H9 (cell line): ENCODE results near the gene SLC46A1. TPM values are rescaled to one million over a fixed set of nuclear protein-coding genes. Genes with fewer than 3 reads are reported as not detected.
A peak's percentile ranks its signal among the peaks of the same experiment; 100 is the strongest.

Experiments
- DNase-seq: peaks from one replicate; pipeline ENCODE4 v3.0.0-alpha.2; 2017
- H2AFZ ChIP-seq: one replicate; pipeline ENCODE4 v1.6.1; 2013; ENCODE audit warnings: mild to moderate bottlenecking, low read length, control low read depth, moderate library complexity
- H2AK5ac ChIP-seq: 2 replicates; pipeline ENCODE4 v1.6.1; 2013; ENCODE audit warnings: low read length, control low read depth, mixed read lengths; ENCODE audit not compliant: insufficient read length
- H2BK120ac ChIP-seq: one replicate; pipeline ENCODE4 v1.6.1; 2013; ENCODE audit warnings: low read depth, mild to moderate bottlenecking, low read length, control low read depth, inconsistent platforms; ENCODE audit not compliant: poor library complexity, severe bottlenecking
- H2BK12ac ChIP-seq: 2 replicates; pipeline ENCODE4 v1.6.1; 2013; ENCODE audit warnings: low read length, control low read depth, mixed read lengths, low read depth; ENCODE audit not compliant: insufficient read length
- H2BK15ac ChIP-seq: 2 replicates; pipeline ENCODE4 v1.6.1; 2013; ENCODE audit warnings: low read depth, low read length, control low read depth
- H2BK20ac ChIP-seq: one replicate; pipeline ENCODE4 v1.6.1; 2013; ENCODE audit warnings: low read depth, mild to moderate bottlenecking, low read length, control low read depth, inconsistent platforms; ENCODE audit not compliant: poor library complexity, severe bottlenecking
- H2BK5ac ChIP-seq: 2 replicates; pipeline ENCODE4 v1.6.1; 2013; ENCODE audit warnings: low read length, control low read depth, mixed read lengths; ENCODE audit not compliant: insufficient read length
- H3K14ac ChIP-seq: 2 replicates; pipeline ENCODE4 v1.6.1; 2013; ENCODE audit warnings: low read length, control low read depth; ENCODE audit not compliant: insufficient read depth
- H3K18ac ChIP-seq: 2 replicates; pipeline ENCODE4 v1.6.1; 2013; ENCODE audit warnings: low read depth, mild to moderate bottlenecking, mixed read lengths, low read length, control low read depth; ENCODE audit not compliant: insufficient read length
- H3K23ac ChIP-seq: 2 replicates; pipeline ENCODE4 v1.6.1; 2013; ENCODE audit warnings: low read length, control low read depth, mixed read lengths, low read depth; ENCODE audit not compliant: insufficient read length
- H3K23me2 ChIP-seq: 2 replicates; pipeline ENCODE4 v1.6.1; 2013; ENCODE audit warnings: low read depth, mild to moderate bottlenecking, mixed read lengths, low read length, control low read depth; ENCODE audit not compliant: insufficient read length, poor library complexity, severe bottlenecking
- H3K27ac ChIP-seq: 2 replicates; pipeline ENCODE4 v1.5.1; 2013; ENCODE audit warnings: low read length, control low read depth, mixed read lengths, low read depth; ENCODE audit not compliant: insufficient read length
- H3K27me3 ChIP-seq: 2 replicates; pipeline ENCODE4 v1.6.1; 2013; ENCODE audit warnings: low read length, control low read depth, inconsistent platforms; ENCODE audit not compliant: insufficient read depth
- H3K4ac ChIP-seq: 2 replicates; pipeline ENCODE4 v1.6.1; 2013; ENCODE audit warnings: low read depth, mild to moderate bottlenecking, control low read depth, inconsistent platforms, low read length, moderate library complexity
- H3K4me1 ChIP-seq: 2 replicates; pipeline ENCODE4 v1.6.1; 2013; ENCODE audit warnings: low read length, control low read depth, inconsistent platforms; ENCODE audit not compliant: insufficient read depth
- H3K4me2 ChIP-seq: 2 replicates; pipeline ENCODE4 v1.6.1; 2013; ENCODE audit warnings: low read length, control low read depth, mixed read lengths; ENCODE audit not compliant: insufficient read length, insufficient read depth
- H3K56ac ChIP-seq: 2 replicates; pipeline ENCODE4 v1.6.1; 2013; ENCODE audit warnings: low read depth, mild to moderate bottlenecking, mixed read lengths, low read length, control low read depth; ENCODE audit not compliant: insufficient read length
- H3K79me1 ChIP-seq: 2 replicates; pipeline ENCODE4 v1.6.1; 2013; ENCODE audit warnings: low read depth, mild to moderate bottlenecking, moderate library complexity, low read length, control low read depth, inconsistent platforms; ENCODE audit not compliant: insufficient read depth, poor library complexity, severe bottlenecking
- H3K79me2 ChIP-seq: 2 replicates; pipeline ENCODE4 v1.6.1; 2013; ENCODE audit warnings: low read length, control low read depth, inconsistent platforms; ENCODE audit not compliant: insufficient read depth
- H3K9ac ChIP-seq: 2 replicates; pipeline ENCODE4 v1.6.1; 2013; ENCODE audit warnings: low read length, control low read depth, mixed read lengths; ENCODE audit not compliant: insufficient read length; ENCODE audit errors: extremely low read depth
- H3K9me3 ChIP-seq: one replicate; pipeline ENCODE4 v1.6.1; 2013; ENCODE audit warnings: low read depth, low read length, inconsistent platforms; ENCODE audit not compliant: control insufficient read depth
- H3T11ph ChIP-seq: one replicate; pipeline ENCODE4 v1.6.1; 2013; ENCODE audit warnings: mild to moderate bottlenecking, low read length, control low read depth, inconsistent platforms
- H4K20me1 ChIP-seq: one replicate; pipeline ENCODE4 v1.6.1; 2013; ENCODE audit not compliant: control insufficient read depth, insufficient read length, insufficient read depth
- H4K5ac ChIP-seq: 2 replicates; pipeline ENCODE4 v1.6.1; 2013; ENCODE audit warnings: low read depth, mild to moderate bottlenecking, mixed read lengths, low read length, control low read depth; ENCODE audit not compliant: insufficient read length
- H4K8ac ChIP-seq: replicated peaks from 2 replicates; pipeline ENCODE4 v1.6.1; 2013; ENCODE audit warnings: low read length, control low read depth, mixed read lengths, low read depth; ENCODE audit not compliant: insufficient read length
- H4K91ac ChIP-seq: 2 replicates; pipeline ENCODE4 v1.6.1; 2013; ENCODE audit warnings: low read depth, mild to moderate bottlenecking, moderate library complexity, mixed read lengths, low read length, control low read depth; ENCODE audit not compliant: insufficient read length
- H3K27ac Mint-ChIP-seq, 3 experiments: 2 replicates in 2 of 3; 3 replicates in 1 of 3; pipeline ENCODE4 v1.8.0; 2020 to 2021; ENCODE audit warnings: mixed read lengths in 3 of 3, mild to moderate bottlenecking in 1 of 3, moderate library complexity in 1 of 3
- H3K27me3 Mint-ChIP-seq: 2 replicates; pipeline ENCODE4 v1.8.0; 2021; ENCODE audit warnings: low read depth, mild to moderate bottlenecking, moderate library complexity, mixed read lengths
- H3K36me3 Mint-ChIP-seq, 3 experiments: 2 replicates in 2 of 3; 3 replicates in 1 of 3; pipeline ENCODE4 v1.8.0; 2020 to 2021; ENCODE audit warnings: low read depth in 3 of 3, mixed read lengths in 3 of 3; ENCODE audit not compliant: insufficient read depth in 1 of 3
- H3K4me1 Mint-ChIP-seq, 2 experiments: 2 replicates each; pipeline ENCODE4 v1.8.0; 2020; ENCODE audit warnings: mixed read lengths in 2 of 2
- H3K4me3 Mint-ChIP-seq, 2 experiments: 2 replicates in 1 of 2; 3 replicates in 1 of 2; pipeline ENCODE4 v1.8.0; 2020 to 2021; ENCODE audit warnings: mild to moderate bottlenecking in 2 of 2, mixed read lengths in 2 of 2, moderate library complexity in 1 of 2
- H3K9me3 Mint-ChIP-seq, 2 experiments: 2 replicates in 1 of 2; 3 replicates in 1 of 2; pipeline ENCODE4 v1.8.0; 2020; ENCODE audit warnings: mild to moderate bottlenecking in 2 of 2, mixed read lengths in 2 of 2, moderate library complexity in 1 of 2
- whole genome bisulfite sequencing: extraction: QIAGEN DNeasy Blood & Tissue Kit; methylation state at CpG from one replicate; pipeline ENCODE4 v1.1.7; 2013; ENCODE audit warnings: missing lambda C conversion rate, low lambda C conversion rate, mixed read lengths; ENCODE audit not compliant: insufficient read length; ENCODE audit errors: extremely low coverage; 5-methylcytosine and 5-hydroxymethylcytosine counted together
- total RNA-seq: library from RNA; stranded (reverse); gene quantifications from 2 replicates; pipeline ENCODE4 v1.2.1, GENCODE V29; 2021
- TF ChIP-seq, protein P1 (sequence below): fragments of 200-600 bp; sonication (generic); conservative IDR thresholded peaks from 3 replicates; pipeline ENCODE4 v1.8.0; 2021; ENCODE audit warnings: antibody characterized with exemption, mild to moderate bottlenecking

Gene SLC46A1
- total RNA-seq, 1 experiment from 2014 or later: 8.7 TPM

GRCh38 chr17:28407974-28408306 is 1.9 kb upstream of the SLC46A1 start:
- no peak overlapping the region for H3K56ac ChIP-seq
- Mint-ChIP-seq H3K4me1 (peaks cover 65 to 73% of the 10 kb centered on the region in 2 experiments), H3K27ac (peak overlapping the region in 2 of 3 experiments; percentile 42 to 73; a peak in 2 of 7 replicates), H3K36me3 (peaks cover 0 to 3% (median 0%) of the 10 kb centered on the region in 3 experiments; a peak in 3 of 7 replicates), H3K9me3 (peaks cover 0 to 2% of the 10 kb centered on the region in 2 experiments; a peak in 1 of 5 replicates), H3K27me3 (peaks cover 46% of the 10 kb centered on the region), H3K4me3 (peak overlapping the region in 1 of 2 experiments; percentile 62; a peak in 1 of 5 replicates)
- H3K23ac ChIP-seq: no peak overlapping the region
- no peak overlapping the region for H3K27ac ChIP-seq
- no peak overlapping the region for H3K14ac ChIP-seq
- H3K79me1 ChIP-seq: no peaks in the 10 kb centered on the region
- TF ChIP-seq, protein P1, sequence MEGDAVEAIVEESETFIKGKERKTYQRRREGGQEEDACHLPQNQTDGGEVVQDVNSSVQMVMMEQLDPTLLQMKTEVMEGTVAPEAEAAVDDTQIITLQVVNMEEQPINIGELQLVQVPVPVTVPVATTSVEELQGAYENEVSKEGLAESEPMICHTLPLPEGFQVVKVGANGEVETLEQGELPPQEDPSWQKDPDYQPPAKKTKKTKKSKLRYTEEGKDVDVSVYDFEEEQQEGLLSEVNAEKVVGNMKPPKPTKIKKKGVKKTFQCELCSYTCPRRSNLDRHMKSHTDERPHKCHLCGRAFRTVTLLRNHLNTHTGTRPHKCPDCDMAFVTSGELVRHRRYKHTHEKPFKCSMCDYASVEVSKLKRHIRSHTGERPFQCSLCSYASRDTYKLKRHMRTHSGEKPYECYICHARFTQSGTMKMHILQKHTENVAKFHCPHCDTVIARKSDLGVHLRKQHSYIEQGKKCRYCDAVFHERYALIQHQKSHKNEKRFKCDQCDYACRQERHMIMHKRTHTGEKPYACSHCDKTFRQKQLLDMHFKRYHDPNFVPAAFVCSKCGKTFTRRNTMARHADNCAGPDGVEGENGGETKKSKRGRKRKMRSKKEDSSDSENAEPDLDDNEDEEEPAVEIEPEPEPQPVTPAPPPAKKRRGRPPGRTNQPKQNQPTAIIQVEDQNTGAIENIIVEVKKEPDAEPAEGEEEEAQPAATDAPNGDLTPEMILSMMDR: no peak
- no CpG with 5 or more reads among the region's 1 CpG for WGBS
- H4K8ac ChIP-seq: no peak overlapping the region
- no peak overlapping the region for H3T11ph ChIP-seq
- no peak overlapping the region for H2BK120ac ChIP-seq
- no peak for DNase-seq
- H3K9ac ChIP-seq: no peak overlapping the region
- no peak overlapping the region for H2BK5ac ChIP-seq
- no peak overlapping the region for H4K5ac ChIP-seq
- H2BK15ac ChIP-seq: no peak overlapping the region
- H3K79me2 ChIP-seq: no peaks in the 10 kb centered on the region
- no peaks in the 10 kb centered on the region for H3K9me3 ChIP-seq
- no peaks in the 10 kb centered on the region; the same call in 1 of the 2 replicates for H3K27me3 ChIP-seq
- no peak overlapping the region for H4K91ac ChIP-seq
- no peak overlapping the region for H2BK20ac ChIP-seq
- H4K20me1 ChIP-seq: no peaks in the 10 kb centered on the region
- H3K18ac ChIP-seq: no peak overlapping the region
- H2AK5ac ChIP-seq: no peak overlapping the region
- H2BK12ac ChIP-seq: no peak overlapping the region
- peak overlapping the region; percentile 7 for H3K4me2 ChIP-seq
- no peak overlapping the region for H3K4ac ChIP-seq
- peaks cover 9% of the 10 kb centered on the region for H3K23me2 ChIP-seq
- peaks cover 11% of the 10 kb centered on the region; the same call in 1 of the 2 replicates for H3K4me1 ChIP-seq
- H2AFZ ChIP-seq: no peak overlapping the region
